ENCODE measurements around the gene IRGQ. TPM values are rescaled to one million over a fixed set of nuclear protein-coding genes. Genes with fewer than 3 reads are reported as not detected.
"Not testable (repeated sequence)": the region's sequence is repeated elsewhere in the genome, so short reads cannot be mapped to it uniquely, and the experiment has no call there.

The IRGQ gene
- total RNA-seq, 1 experiment from 2014 or later, result 38.1 TPM

- ATAC-seq (no peak), DNase-seq (ENCODE audit: low spot score) (no peak)
- TF ChIP-seq ERG (CRISPR knock-in tag; IDR thresholded peaks at IDR 0.05) (no peak), TEAD4 (CRISPR knock-in tag; IDR thresholded peaks at IDR 0.05) (no peak), IRF2 (CRISPR knock-in tag; IDR thresholded peaks at IDR 0.05; ENCODE audit: borderline replicate concordance, low read depth) (no peak)
- Mint-ChIP-seq H3K27me3 (ENCODE audit: low read depth) (no peaks in the 10 kb centered on the region), H3K36me3 (peaks cover 8% of the 10 kb centered on the region), H3K9me3 (peaks cover 5% of the 10 kb centered on the region), H3K4me1 (peaks cover 6% of the 10 kb centered on the region; the same call in 1 of the 2 replicates), H3K4me3 (no peak overlapping the region), H3K27ac (no peak overlapping the region)
- ChIA-PET CTCF (interaction anchor here (0.5 to 2.4 kb wide), 2 partner anchors 52 to 1459 kb away, joined by 3 to 8 read pairs; no protein-coding TSS in a partner anchor), POLR2A (interaction anchor here (0.9 kb wide), 1 partner anchor 13 kb away, joined by 3 read pairs; no protein-coding TSS in a partner anchor)
Observed at GRCh38 chr19:43607238-43608205, 11.6 kb upstream of the IRGQ start.

- Mint-ChIP-seq H3K4me1 (peaks cover 6% of the 10 kb centered on the region; the same call in 1 of the 2 replicates), H3K27ac (no peak overlapping the region), H3K9me3 (no peaks in the 10 kb centered on the region), H3K36me3 (peaks cover under 1% of the 10 kb centered on the region; the same call in 1 of the 2 replicates), H3K27me3 (ENCODE audit: low read depth) (no peaks in the 10 kb centered on the region), H3K4me3 (no peak overlapping the region)
- TF ChIP-seq NFE2L1 (CRISPR knock-in tag; IDR thresholded peaks at IDR 0.05) (no peak), USF1 (CRISPR knock-in tag; IDR thresholded peaks at IDR 0.05) (no peak), CREB1 (CRISPR knock-in tag; IDR thresholded peaks at IDR 0.05) (no peak), JAZF1 (CRISPR knock-in tag; IDR thresholded peaks at IDR 0.05) (no peak), NR2C2 (CRISPR knock-in tag; IDR thresholded peaks at IDR 0.05) (no peak), SMAD3 (CRISPR knock-in tag; IDR thresholded peaks at IDR 0.05; ENCODE audit: borderline replicate concordance) (no peak), TCF7 (CRISPR knock-in tag; IDR thresholded peaks at IDR 0.05; ENCODE audit: low read depth) (no peak)
- POLR2A ChIA-PET, result interaction anchor here (0.9 to 1.4 kb wide), 2 partner anchors 11 to 14 kb away, joined by 3 read pairs; partner anchors contain the start of genes IRGQ and ZNF576
- ATAC-seq (no peak), DNase-seq (ENCODE audit: low spot score) (no peak)
- CTCF ChIA-PET, result interaction anchor here (1.6 to 2.4 kb wide), 3 partner anchors 12 to 52 kb away, joined by 4 to 8 read pairs (median 4); no protein-coding TSS in a partner anchor
Observed at GRCh38 chr19:43606569-43607229, 10.8 kb upstream of the IRGQ start.

GRCh38 chr19:43605875-43606568 is 10.1 kb upstream of the IRGQ start:
- Mint-ChIP-seq H3K36me3 (no peaks in the 10 kb centered on the region), H3K9me3 (no peaks in the 10 kb centered on the region), H3K27me3 (ENCODE audit: low read depth) (no peaks in the 10 kb centered on the region), H3K4me3 (no peak overlapping the region), H3K4me1 (peaks cover 6% of the 10 kb centered on the region; the same call in 1 of the 2 replicates), H3K27ac (no peak overlapping the region)
- ATAC-seq (no peak), DNase-seq (ENCODE audit: low spot score) (no peak)
- ChIA-PET CTCF (interaction anchor here (1.0 to 2.4 kb wide), 4 partner anchors 11 to 71 kb away, joined by 3 to 8 read pairs (median 4); no protein-coding TSS in a partner anchor), POLR2A (interaction anchor here (0.7 to 1.4 kb wide), 2 partner anchors 10 to 1482 kb away, joined by 3 to 4 read pairs; partner anchors contain the start of genes IRGQ and ZNF576)
- TF ChIP-seq AR (CRISPR knock-in tag; IDR thresholded peaks at IDR 0.05) (no peak), PRRX2 (CRISPR knock-in tag; IDR thresholded peaks at IDR 0.05) (no peak), CTCF (IDR thresholded peaks at IDR 0.05) (no peak), GRHL2 (CRISPR knock-in tag; IDR thresholded peaks at IDR 0.05; ENCODE audit: insufficient replicate concordance, severe bottlenecking) (no peak), ZNF396 (CRISPR knock-in tag; IDR thresholded peaks at IDR 0.05; ENCODE audit: borderline replicate concordance) (no peak), ZBTB21 (CRISPR knock-in tag; IDR thresholded peaks at IDR 0.05; ENCODE audit: borderline replicate concordance) (no peak)

- H3K4me1 Mint-ChIP-seq, result peaks cover 17% of the 10 kb centered on the region
- ATAC-seq; H3K9me3 Mint-ChIP-seq; DNase-seq (ENCODE audit: low spot score); H3K4me3 Mint-ChIP-seq; H3K27me3 Mint-ChIP-seq (ENCODE audit: low read depth); H3K27ac Mint-ChIP-seq; H3K36me3 Mint-ChIP-seq; POLR2A ChIA-PET: not testable (repeated sequence)
- CTCF ChIA-PET, result interaction anchor here (0.5 kb wide), 1 partner anchor 69 kb away, joined by 3 read pairs; the partner anchor contains the start of gene PLAUR
Observed at GRCh38 chr19:43600326-43600725, 4.4 kb upstream of the IRGQ start.

Measured in WTC11 (cell line).